ENCODE results near the gene IP6K3.

IP6K3 gene

GRCh38 chr6:33678932-33679490 is 67.7 kb downstream of the IP6K3 start:
- Histone ChIP-seq H3K9me3 (ENCODE audit: control insufficient read depth in 5 of 5, low read length in 5 of 5) (no peaks in the 10 kb centered on the region), H3K4me3 (ENCODE audit: low read depth in 1 of 5, low read length in 5 of 5) (no peak overlapping the region), H3K36me3 (ENCODE audit: control insufficient read depth in 5 of 5, insufficient read depth in 5 of 5, low read length in 5 of 5) (peaks cover 0 to 79% (median 62%) of the 10 kb centered on the region in 5 donors), H3K4me1 (ENCODE audit: control insufficient read depth in 5 of 5, insufficient read depth in 5 of 5, low read length in 5 of 5) (peaks cover 0 to 7% (median 5%) of the 10 kb centered on the region in 5 donors), H3K9ac (ENCODE audit: low read length in 5 of 5) (no peak overlapping the region), H3K27ac (ENCODE audit: low read depth, low read length) (no peak overlapping the region), H3K27me3 (ENCODE audit: control insufficient read depth in 5 of 5, insufficient read depth in 4 of 5, low read length in 5 of 5) (peaks cover 0 to 3% (median 0%) of the 10 kb centered on the region in 5 donors)

- no peak overlapping the region for H3K27ac ChIP-seq (ENCODE audit: low read depth, low read length)
- no peak overlapping the region for H3K9ac ChIP-seq (ENCODE audit: low read length in 5 of 5)
- no peak overlapping the region for H3K4me3 ChIP-seq (ENCODE audit: low read depth in 1 of 5, low read length in 5 of 5)
- no peaks in the 10 kb centered on the region for H3K9me3 ChIP-seq (ENCODE audit: control insufficient read depth in 5 of 5, low read length in 5 of 5)
- H3K36me3 ChIP-seq (ENCODE audit: control insufficient read depth in 5 of 5, insufficient read depth in 5 of 5, low read length in 5 of 5), result peaks cover 0 to 79% (median 63%) of the 10 kb centered on the region in 5 donors
- peaks cover 0 to 7% (median 5%) of the 10 kb centered on the region in 5 donors for H3K4me1 ChIP-seq (ENCODE audit: control insufficient read depth in 5 of 5, insufficient read depth in 5 of 5, low read length in 5 of 5)
- peaks cover 0 to 3% (median 0%) of the 10 kb centered on the region in 5 donors for H3K27me3 ChIP-seq (ENCODE audit: control insufficient read depth in 5 of 5, insufficient read depth in 4 of 5, low read length in 5 of 5)
Measured at GRCh38 chr6:33678233-33678931, 68.3 kb downstream of the IP6K3 start.

DNA sequence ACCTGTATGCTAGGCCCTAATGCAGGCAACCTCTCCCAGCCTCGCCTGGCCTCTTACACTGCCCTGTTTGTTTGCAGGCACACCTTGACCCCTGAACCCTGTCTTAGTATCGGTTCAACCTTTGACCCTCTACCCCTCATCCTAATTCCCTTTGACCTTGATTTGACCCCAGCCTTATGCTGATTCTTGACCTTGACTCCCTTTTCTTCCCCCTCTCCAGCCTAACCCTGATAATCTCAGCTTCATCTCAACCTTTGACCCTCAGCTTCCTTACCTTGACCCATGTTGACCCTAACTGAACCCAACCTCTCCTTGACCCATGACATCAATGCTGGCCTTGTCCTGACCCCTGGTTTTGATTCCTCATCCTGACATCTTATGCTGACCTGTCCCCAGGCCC is 69.0 kb downstream of the IP6K3 start:
- peaks cover 0 to 2% (median 0%) of the 10 kb centered on the region in 5 donors for H3K27me3 ChIP-seq (ENCODE audit: control insufficient read depth in 5 of 5, insufficient read depth in 4 of 5, low read length in 5 of 5)
- H3K9ac ChIP-seq (ENCODE audit: low read length in 5 of 5), result no peak overlapping the region
- no peaks in the 10 kb centered on the region for H3K9me3 ChIP-seq (ENCODE audit: control insufficient read depth in 5 of 5, low read length in 5 of 5)
- H3K4me1 ChIP-seq (ENCODE audit: control insufficient read depth in 5 of 5, insufficient read depth in 5 of 5, low read length in 5 of 5), result peaks cover 0 to 11% (median 5%) of the 10 kb centered on the region in 5 donors
- no peak overlapping the region for H3K27ac ChIP-seq (ENCODE audit: low read depth, low read length)
- H3K36me3 ChIP-seq (ENCODE audit: control insufficient read depth in 5 of 5, insufficient read depth in 5 of 5, low read length in 5 of 5), result peaks cover 0 to 73% (median 59%) of the 10 kb centered on the region in 5 donors
- no peak overlapping the region for H3K4me3 ChIP-seq (ENCODE audit: low read depth in 1 of 5, low read length in 5 of 5)

- Histone ChIP-seq H3K27me3 (ENCODE audit: control insufficient read depth in 5 of 5, insufficient read depth in 4 of 5, low read length in 5 of 5) (peaks cover 0 to 2% (median 0%) of the 10 kb centered on the region in 5 donors), H3K4me3 (ENCODE audit: low read depth in 1 of 5, low read length in 5 of 5) (no peak overlapping the region), H3K36me3 (ENCODE audit: control insufficient read depth in 5 of 5, insufficient read depth in 5 of 5, low read length in 5 of 5) (peaks cover 0 to 68% (median 57%) of the 10 kb centered on the region in 5 donors), H3K4me1 (ENCODE audit: control insufficient read depth in 5 of 5, insufficient read depth in 5 of 5, low read length in 5 of 5) (peaks cover 0 to 11% (median 5%) of the 10 kb centered on the region in 5 donors), H3K9ac (ENCODE audit: low read length in 5 of 5) (no peak overlapping the region), H3K9me3 (ENCODE audit: control insufficient read depth in 5 of 5, low read length in 5 of 5) (no peaks in the 10 kb centered on the region), H3K27ac (ENCODE audit: low read depth, low read length) (no peak overlapping the region)
Measured at GRCh38 chr6:33677143-33677660, 69.5 kb downstream of the IP6K3 start.

DNA sequence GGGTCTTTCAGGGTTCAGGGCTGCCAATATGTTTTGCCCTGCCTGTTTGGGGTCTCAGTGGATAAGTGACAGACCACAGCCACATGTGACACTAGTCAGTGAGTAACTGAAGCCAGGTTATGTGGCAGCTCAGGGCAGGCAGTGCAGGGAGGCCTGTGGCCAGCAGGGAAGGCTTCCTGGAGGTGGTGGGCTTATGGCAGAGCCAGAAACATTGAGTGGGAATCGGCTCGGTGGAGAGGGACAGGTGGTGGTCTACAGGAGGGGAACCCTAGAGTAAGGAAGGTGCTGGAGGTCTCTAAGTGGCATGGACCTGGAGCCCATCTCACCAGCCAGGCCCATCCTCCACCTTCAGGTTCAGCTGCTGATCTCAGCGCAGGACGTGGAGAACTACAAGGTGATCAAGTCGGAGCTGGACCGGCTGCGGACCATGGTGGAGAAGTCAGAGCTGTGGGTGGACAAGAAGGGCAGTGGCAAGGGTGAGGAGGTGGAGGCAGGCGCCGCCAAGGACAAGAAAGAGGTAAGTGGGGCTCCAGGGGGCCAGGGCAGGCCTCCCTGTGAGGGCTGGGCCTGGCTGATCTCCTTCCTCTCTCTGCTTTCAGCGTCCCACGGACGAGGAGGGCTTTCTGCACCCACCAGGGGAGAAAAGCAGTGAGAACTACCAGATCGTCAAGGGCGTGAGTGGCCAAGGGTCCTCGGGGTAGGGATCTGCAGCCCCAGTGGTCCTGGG is 70.1 kb downstream of the IP6K3 start:
- Histone ChIP-seq H3K27ac (ENCODE audit: low read depth, low read length) (no peak overlapping the region), H3K4me3 (ENCODE audit: low read depth in 1 of 5, low read length in 5 of 5) (no peak overlapping the region), H3K9me3 (ENCODE audit: control insufficient read depth in 5 of 5, low read length in 5 of 5) (no peaks in the 10 kb centered on the region), H3K27me3 (ENCODE audit: control insufficient read depth in 5 of 5, insufficient read depth in 4 of 5, low read length in 5 of 5) (peaks cover 0 to 2% (median 0%) of the 10 kb centered on the region in 5 donors), H3K9ac (ENCODE audit: low read length in 5 of 5) (no peak overlapping the region), H3K36me3 (ENCODE audit: control insufficient read depth in 5 of 5, insufficient read depth in 5 of 5, low read length in 5 of 5) (peaks cover 0 to 68% (median 58%) of the 10 kb centered on the region in 5 donors), H3K4me1 (ENCODE audit: control insufficient read depth in 5 of 5, insufficient read depth in 5 of 5, low read length in 5 of 5) (peaks cover 0 to 11% (median 5%) of the 10 kb centered on the region in 5 donors)

DNA sequence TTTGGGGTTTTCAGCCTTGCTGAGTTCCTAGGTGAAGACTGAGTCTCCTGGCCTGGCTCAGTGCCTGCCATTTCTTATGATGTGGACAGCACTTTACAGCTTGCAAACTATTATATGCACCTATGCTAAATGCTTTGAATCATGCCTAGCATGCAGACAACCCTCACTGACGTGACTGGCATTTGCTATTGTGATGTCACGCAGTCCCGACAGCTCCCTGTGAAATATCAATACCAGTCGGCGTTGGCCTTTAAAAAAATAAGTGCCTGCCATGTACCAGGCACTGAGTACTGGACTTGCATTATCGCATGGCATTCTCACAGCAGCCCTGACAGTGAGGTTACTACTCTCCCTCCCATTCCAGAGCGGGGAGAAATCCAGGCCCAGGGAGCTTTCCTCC is 70.7 kb downstream of the IP6K3 start:
- Histone ChIP-seq H3K4me3 (ENCODE audit: low read depth in 1 of 5, low read length in 5 of 5) (no peak overlapping the region), H3K4me1 (ENCODE audit: control insufficient read depth in 5 of 5, insufficient read depth in 5 of 5, low read length in 5 of 5) (peaks cover 0 to 11% (median 5%) of the 10 kb centered on the region in 5 donors), H3K27me3 (ENCODE audit: control insufficient read depth in 5 of 5, insufficient read depth in 4 of 5, low read length in 5 of 5) (peaks cover 0 to 2% (median 0%) of the 10 kb centered on the region in 5 donors), H3K27ac (ENCODE audit: low read depth, low read length) (no peak overlapping the region), H3K9me3 (ENCODE audit: control insufficient read depth in 5 of 5, low read length in 5 of 5) (no peaks in the 10 kb centered on the region), H3K9ac (ENCODE audit: low read length in 5 of 5) (no peak overlapping the region), H3K36me3 (ENCODE audit: control insufficient read depth in 5 of 5, insufficient read depth in 5 of 5, low read length in 5 of 5) (peaks cover 0 to 65% (median 53%) of the 10 kb centered on the region in 5 donors)

DNA sequence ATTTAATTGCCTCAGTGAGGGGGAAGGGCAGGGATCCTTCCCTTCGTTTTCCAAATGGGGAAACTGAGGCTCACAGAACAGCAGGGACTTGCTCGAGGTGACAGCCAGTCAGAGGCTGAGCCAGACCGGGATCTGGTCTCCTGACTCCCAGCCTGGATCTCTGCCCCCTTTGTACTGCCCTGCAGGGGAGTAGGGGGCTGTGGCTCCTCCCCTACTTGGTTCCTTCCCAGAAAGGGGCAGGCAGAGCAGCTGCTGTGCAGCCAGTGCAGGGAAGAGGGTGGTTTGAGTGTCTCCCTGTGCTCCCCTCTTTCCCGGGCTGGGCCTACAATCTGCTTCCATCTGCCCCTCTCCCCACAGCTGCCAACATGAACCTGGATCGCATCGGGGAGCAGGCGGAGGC is 72.9 kb downstream of the IP6K3 start:
- peaks cover 0 to 68% (median 57%) of the 10 kb centered on the region in 5 donors for H3K36me3 ChIP-seq (ENCODE audit: control insufficient read depth in 5 of 5, insufficient read depth in 5 of 5, low read length in 5 of 5)

GRCh38 chr6:33672808-33673207 is 73.9 kb downstream of the IP6K3 start:
- H3K4me1 ChIP-seq (ENCODE audit: control insufficient read depth in 5 of 5, insufficient read depth in 5 of 5, low read length in 5 of 5), result peaks cover 0 to 11% (median 5%) of the 10 kb centered on the region in 5 donors
- H3K27ac ChIP-seq (ENCODE audit: low read depth, low read length), result no peak overlapping the region
- H3K9me3 ChIP-seq (ENCODE audit: control insufficient read depth in 5 of 5, low read length in 5 of 5), result no peaks in the 10 kb centered on the region
- H3K36me3 ChIP-seq (ENCODE audit: control insufficient read depth in 5 of 5, insufficient read depth in 5 of 5, low read length in 5 of 5), result peaks cover 0 to 70% (median 59%) of the 10 kb centered on the region in 5 donors
- no peak overlapping the region for H3K9ac ChIP-seq (ENCODE audit: low read length in 5 of 5)
- H3K27me3 ChIP-seq (ENCODE audit: control insufficient read depth in 5 of 5, insufficient read depth in 4 of 5, low read length in 5 of 5), result peaks cover 0 to 2% (median 0%) of the 10 kb centered on the region in 5 donors
- H3K4me3 ChIP-seq (ENCODE audit: low read depth in 1 of 5, low read length in 5 of 5), result no peak overlapping the region

More for the DNA sequence above, 72.9 kb downstream of the IP6K3 start:
- Histone ChIP-seq H3K27ac (ENCODE audit: low read depth, low read length) (no peak overlapping the region), H3K27me3 (ENCODE audit: control insufficient read depth in 5 of 5, insufficient read depth in 4 of 5, low read length in 5 of 5) (peaks cover 0 to 2% (median 0%) of the 10 kb centered on the region in 5 donors), H3K9me3 (ENCODE audit: control insufficient read depth in 5 of 5, low read length in 5 of 5) (no peaks in the 10 kb centered on the region), H3K4me3 (ENCODE audit: low read depth in 1 of 5, low read length in 5 of 5) (no peak overlapping the region), H3K9ac (ENCODE audit: low read length in 5 of 5) (no peak overlapping the region), H3K4me1 (ENCODE audit: control insufficient read depth in 5 of 5, insufficient read depth in 5 of 5, low read length in 5 of 5) (peaks cover 0 to 11% (median 5%) of the 10 kb centered on the region in 5 donors)

GRCh38 chr6:33671744-33672072 is 75.0 kb downstream of the IP6K3 start:
- no peak overlapping the region for H3K4me3 ChIP-seq (ENCODE audit: low read depth in 1 of 5, low read length in 5 of 5)
- H3K4me1 ChIP-seq (ENCODE audit: control insufficient read depth in 5 of 5, insufficient read depth in 5 of 5, low read length in 5 of 5), result peaks cover 0 to 11% (median 5%) of the 10 kb centered on the region in 5 donors
- peaks cover 0 to 2% (median 0%) of the 10 kb centered on the region in 5 donors for H3K27me3 ChIP-seq (ENCODE audit: control insufficient read depth in 5 of 5, insufficient read depth in 4 of 5, low read length in 5 of 5)
- peaks cover 0 to 74% (median 59%) of the 10 kb centered on the region in 5 donors for H3K36me3 ChIP-seq (ENCODE audit: control insufficient read depth in 5 of 5, insufficient read depth in 5 of 5, low read length in 5 of 5)
- H3K27ac ChIP-seq (ENCODE audit: low read depth, low read length), result no peak overlapping the region
- no peaks in the 10 kb centered on the region for H3K9me3 ChIP-seq (ENCODE audit: control insufficient read depth in 5 of 5, low read length in 5 of 5)
- no peak overlapping the region for H3K9ac ChIP-seq (ENCODE audit: low read length in 5 of 5)

Data from subcutaneous abdominal adipose tissue (tissue), 5 donors.